Activated CD4-positive, alpha-beta T cell treated with anti-CD3 and anti-CD28 coated beads, Interleukin-2, Interleukin-6, amounts not matched to agents 100 ng/mL and 50 ng/mL, durations not matched to agents 16 hours and 8 hours (primary cell): ENCODE data around the gene CTDP1.
"Not testable (repeated sequence)": the region's sequence is repeated elsewhere in the genome, so short reads cannot be mapped to it uniquely, and the experiment has no call there.

Source experiments
- DNase-seq: peaks from one replicate; pipeline ENCODE4 v3.0.0-alpha.2; 2020

Gene CTDP1

DNA sequence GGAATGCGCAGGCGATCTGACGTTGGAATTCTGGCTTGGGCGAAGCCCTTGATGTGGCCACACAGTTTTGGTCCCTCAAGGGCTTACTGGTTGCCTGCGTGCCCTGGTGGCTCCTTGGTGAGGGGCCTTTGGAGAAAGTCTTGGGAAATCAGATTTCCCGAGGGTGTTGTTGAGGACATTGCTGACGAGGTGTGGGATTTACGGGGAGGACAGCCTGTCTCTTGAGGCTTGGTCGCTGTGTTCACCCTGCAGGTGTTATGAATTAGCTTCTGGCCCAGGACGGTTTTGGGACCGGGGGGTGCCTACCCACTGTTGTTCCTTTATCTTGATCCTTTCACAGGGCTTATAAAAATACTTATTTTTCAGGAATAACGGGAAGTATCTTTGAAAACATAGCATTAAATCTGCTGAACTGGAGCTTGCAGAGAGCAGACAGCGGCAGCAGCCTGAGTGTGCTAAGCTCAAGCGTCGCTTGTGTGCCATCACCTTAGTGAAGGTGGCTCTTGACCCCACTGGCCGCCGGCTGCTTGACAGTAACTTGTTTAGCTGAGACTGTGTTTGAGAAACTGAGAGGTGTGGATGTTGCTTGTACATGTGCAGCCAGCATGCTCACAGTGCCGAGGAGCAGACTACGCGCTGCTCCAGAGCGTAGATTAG lies 4.2 kb downstream of the CTDP1 start:
- DNase-seq: no peak

DNA sequence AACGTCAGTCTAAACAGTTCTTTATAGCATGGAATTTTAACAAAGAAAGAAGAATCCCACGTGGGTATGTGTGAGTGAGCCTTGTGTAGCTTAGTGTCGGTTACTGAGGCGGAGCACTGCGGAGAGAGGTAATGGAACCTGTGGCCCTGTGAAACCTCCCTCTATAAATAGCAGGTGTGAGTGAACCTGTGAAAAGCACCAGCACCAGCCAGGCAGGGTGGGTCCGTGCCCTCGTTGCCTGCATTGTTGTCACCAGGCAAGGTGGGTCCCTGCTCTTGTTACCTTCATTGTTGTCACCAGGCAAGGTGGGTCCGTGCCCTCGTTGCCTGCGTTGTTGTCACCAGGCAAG lies 4.7 kb downstream of the CTDP1 start:
- DNase-seq: no peak

DNA sequence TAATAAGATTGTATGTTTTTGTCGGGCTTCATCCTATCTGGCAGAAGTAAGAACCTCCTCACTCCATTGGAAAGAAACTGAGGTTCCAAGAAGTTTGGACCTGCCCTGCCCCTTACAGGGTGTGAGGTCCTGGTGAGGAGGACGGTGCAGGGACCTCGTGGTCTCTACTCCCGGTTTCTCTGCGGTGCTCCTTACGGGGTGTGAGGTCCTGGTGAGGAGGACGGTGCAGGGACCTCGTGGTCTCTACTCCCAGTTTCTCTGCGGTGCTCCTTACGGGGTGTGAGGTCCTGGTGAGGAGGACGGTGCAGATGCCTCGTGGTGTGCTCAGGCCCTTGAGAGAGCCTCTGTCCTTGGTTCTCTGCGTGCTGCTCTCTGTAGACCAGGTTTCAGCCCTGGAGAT lies 5.2 kb downstream of the CTDP1 start:
- DNase-seq: no peak

DNA sequence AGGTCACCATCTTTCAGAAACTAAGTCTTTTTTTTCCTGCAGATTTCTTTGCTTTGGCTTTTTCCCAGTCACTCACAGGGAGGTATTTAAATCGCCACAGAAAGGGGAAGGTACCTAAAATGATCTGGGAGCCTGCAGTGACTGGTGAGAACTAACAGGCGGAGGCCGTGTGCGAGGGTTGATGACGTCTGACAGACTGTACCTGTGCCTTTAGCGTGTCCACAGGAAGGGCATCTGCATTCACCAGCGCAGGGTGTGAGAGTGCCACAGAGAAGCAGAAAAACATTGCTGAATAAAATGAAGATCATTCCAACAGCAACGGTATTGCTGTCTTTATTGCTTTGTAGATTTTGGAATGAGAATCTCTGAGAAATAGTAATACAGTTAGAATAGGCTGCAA lies 5.7 kb downstream of the CTDP1 start:
- no peak for DNase-seq

DNA sequence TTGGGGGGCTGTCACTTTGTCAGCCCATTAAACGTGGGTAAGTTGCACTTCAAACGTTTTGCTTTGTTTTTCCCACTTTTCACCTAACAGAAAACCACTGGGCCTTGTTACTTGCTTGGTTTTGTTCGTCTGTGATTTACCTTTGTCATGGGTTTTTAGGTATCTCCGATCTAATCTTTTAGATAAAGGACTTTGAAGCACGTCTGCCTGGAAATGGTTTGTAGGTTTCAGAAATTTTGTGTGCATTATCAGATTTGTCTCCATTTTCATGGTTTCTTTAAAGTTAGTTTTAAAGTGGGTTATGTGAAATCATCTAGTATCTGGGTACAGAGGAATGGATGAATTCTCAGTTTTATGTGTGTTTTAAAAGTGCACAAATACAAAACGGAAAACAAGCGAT lies 6.4 kb downstream of the CTDP1 start:
- no peak for DNase-seq

DNA sequence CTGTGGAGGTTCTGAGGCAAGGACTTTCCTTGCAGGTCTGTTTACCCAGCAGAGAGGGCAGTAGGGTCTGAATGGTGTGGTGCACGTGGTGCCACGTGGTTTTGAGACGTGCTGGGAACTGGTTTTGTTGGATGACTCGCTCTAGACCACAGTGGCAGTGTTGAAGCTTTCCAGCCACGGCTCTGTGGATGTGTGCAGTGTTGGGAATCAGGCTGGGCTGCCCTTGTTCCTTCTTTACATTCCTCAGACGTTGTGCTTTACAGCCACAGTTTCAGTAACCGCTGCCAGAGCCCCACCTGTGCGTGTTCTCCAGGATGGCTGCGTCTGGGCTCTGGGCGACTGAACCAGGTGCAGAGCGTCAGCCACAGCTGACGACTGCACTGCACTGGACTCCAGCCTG lies 8.2 kb downstream of the CTDP1 start:
- peak; percentile 35 for DNase-seq

DNA sequence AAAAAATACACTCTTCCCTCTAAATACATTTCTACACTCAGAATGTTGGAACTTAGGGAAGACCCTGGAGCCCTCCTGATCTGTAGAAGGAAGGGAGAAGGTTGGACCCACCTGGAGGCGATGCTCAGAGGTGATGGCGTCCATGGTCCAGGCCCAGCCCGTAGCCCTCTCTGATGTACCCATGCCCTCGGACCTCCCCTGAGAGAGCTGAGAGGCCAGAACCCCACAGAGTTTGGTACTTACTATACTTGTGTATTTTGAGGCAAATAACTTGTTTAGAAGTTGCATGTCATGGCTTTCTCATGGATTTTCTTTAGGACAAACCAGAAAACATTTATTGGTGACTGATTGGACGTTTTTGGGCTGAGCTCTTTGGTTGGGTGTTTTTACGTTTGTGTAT lies 10.5 kb downstream of the CTDP1 start:
- no peak for DNase-seq

DNA sequence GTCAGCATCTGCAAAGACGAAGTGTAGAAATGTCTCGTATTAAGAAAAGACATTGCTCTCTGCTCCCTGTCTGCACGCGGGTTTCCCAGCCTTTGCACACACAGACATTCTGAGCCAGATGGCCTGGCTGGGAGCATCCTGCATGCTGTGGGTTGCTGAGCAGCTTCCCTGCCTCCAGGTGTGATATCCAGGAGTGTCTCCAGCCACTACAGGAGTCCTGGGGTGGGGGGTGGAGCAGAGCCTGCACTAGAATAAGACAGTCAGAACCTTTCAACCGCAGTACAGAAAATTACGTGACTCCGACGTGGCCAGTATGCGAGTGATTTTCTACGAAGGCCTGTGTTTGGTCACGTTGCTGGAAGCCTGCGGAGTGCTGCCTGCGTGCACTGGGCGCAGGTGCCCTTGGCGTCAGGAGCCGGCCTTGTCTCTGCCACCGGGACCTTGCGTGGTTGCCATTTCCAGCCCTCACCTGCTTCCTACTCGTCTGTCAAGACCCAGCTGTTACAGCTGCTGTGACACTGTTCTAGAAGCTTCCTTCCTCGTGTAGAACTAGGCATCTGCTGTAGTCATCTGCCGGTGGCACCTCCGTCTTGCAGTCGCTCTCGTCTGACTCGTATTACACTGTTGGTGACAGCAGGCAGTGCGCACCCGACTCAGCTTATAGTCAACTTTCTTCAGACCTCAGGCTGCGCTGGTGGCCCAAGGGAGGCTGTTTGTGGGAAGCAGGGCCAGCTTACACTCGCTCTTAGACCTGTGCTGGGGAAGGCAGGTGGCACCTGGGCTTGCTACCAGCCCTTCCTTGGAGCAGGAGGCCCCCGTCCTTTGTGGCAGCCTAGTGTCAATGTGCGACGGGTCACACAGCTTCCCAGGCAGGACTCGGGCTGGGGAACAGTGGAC lies 11.2 kb downstream of the CTDP1 start:
- no peak for DNase-seq

DNA sequence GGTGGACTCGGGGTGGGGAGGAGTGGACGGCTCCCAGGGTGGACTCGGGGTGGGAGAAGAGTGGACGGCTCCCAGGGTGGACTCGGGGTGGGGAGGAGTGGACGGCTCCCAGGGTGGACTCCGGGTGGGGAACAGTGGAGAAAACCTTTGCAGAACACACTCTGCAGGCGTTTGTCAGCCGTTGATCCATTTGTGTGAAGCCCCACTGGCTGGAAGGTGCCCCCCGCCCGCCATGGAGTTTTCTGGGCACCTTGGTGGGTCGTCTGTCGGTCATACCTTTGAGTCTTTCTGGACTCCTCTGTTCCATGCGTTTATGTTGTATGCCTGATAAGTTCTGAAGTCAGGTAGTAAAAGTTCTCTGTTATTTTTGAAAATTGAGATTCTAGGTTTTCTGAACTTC lies 12.5 kb downstream of the CTDP1 start:
- DNase-seq: no peak

DNA sequence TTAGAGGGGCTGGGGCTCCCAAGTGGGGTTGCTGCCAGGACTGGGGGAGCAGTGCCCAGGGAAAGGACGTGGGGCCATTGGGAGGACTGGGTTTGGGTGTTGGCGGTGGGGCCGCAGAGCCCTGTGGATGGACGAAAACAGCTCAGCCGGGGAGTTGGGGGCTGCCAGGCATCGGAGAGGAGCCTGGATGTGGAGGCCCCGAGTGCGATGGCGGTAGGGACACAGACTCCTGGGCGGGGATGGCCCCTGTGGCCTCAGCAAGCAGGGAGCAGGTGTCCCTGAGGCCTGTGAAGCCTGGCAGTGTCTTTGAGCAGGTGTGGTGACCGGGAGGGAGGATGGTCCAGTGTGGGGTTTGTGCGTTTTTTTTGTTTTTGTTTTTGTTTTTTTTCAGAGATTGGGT lies 13.3 kb downstream of the CTDP1 start:
- DNase-seq: no peak

DNA sequence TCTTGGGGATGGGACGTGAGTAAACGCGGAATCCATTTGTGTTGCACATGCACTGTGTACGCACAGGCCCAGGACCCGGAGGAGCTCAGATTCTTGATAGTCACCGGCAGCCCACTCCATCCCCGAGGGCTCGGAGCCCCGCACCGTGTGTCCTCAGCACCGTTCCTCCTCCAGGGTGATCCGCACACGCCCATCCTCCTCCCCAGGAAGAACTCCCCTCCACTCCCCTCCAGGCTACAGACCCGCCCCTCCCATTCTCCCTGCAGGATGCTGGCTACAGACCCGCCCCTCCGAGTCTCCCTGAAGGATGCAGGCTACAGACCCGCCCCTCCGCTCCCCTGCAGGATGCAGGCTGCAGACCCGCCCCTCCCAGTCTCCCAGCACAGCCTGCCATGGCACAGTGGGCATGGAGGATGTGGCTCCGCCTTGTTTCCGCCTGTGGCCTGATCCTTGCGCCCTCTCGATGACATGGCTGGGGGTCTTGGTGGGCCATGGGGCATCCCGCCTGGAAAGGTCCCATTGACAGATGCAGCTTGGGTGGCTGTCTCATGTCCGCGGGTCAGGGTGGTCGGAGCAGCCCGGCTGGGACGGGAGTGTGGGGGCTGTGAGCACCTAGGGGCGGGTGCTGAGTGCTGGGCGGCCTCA lies 14.1 kb downstream of the CTDP1 start:
- DNase-seq: no peak

DNA sequence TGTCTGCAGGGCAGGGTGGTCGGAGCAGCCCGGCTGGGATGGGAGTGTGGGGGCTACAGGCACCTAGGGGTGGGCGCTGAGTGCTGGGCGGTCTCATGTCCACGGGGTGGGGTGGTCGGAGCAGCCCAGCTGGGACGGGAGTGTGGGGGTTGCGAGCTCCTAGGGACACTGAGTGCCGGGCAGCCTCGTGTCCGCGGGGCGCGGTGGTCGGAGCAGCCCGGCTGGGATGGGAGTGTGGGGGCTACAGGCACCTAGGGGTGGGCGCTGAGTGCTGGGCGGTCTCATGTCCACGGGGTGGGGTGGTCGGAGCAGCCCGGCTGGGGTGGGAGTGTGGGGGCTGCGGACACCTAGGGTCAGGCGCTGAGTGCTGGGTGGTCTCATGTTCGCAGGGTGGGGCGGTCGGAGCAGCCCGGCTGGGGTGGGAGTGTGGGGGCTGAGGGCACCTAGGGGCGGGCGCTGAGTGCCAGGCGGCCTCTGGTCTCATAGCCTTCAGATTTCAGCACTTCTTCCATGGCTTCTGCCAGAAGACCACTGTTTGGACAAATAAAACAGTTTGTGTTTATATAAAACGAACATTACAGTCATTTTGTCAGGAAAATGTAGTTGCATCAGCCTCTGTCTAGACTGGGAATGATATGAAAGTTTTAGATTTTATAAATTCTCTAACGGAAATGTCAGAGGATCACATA lies 14.7 kb downstream of the CTDP1 start:
- not testable (repeated sequence) for DNase-seq

DNA sequence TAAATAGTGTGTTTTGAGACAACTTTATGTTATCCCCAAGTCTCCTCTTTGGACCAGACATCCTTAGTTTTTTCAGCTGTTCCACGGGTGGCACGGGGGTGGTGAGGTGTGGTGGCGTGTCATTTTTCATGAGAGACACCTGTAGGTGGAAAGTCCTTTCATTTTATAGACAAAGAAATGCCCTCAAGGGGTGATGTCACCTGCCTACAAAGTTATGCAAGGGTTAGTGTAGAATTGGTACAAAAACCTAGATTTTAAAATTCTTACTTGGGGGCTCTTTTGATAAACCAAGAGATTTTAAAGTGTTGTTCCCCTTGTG lies 15.3 kb downstream of the CTDP1 start:
- DNase-seq: no peak

DNA sequence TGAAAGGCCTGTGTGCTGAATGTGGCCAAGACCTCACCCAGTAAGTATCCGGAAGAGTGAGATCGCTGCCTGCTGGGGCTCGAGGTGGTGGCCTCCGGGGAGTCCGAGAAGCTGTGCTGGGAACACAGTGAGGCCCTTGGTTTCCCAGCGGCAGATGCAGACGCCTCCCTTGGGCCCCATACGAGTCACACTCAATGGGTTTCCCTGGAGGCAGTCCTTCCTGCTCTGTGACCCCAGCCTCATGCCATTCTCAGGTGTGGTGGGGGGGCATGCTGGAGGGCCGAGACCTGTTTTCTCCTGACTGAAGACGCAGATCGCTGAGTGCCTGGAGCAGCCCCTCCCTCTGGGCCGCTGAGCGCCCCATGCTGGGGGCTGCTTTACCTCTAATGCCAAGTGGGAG lies 15.7 kb downstream of the CTDP1 start:
- DNase-seq: no peak

DNA sequence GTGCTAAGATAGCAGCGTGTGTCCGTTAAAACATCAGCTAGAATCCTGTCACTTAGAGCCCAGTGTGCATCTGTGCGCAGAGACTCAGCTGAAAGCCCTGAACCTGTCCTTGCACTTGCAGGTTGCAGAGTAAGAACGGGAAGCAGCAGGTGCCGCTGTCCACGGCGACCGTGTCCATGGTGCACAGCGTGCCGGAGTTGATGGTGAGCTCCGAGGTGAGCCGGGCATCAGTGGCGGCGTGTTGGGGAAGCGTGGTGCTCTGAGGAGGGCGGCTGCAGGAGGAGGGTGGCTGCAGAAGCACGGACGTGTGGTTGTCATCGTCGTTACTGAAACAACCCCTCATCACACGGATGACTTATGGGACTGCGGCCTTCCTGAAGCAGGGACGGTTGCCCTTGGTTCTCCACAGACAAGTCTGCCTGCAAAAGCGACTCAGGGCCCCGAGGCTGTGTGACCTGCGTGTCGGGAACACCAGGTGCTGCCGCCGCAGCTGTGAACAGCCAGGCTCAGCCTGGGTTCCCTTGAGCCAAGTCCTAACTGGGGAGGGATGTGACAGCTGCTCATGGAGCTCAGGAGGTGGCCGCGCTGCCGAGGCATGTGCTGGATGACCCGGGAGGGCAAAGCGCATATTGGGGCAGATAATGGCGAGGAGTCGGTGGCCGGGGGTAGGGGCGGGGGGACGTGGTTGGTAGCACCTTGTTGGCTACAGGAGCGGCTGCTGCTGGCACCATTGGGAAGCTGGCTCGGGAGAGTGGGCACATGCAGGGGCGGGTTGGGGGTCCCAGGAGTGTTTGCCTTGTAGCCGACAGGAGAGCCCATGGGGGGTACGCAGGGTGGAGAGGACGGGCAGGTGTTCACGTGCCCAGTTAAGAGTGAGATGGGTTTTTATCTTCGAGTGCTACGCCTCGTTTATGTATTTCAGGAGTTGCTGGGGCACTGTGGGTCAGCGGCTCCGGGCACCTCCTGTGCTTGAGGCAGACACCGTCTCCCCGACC lies 16.6 kb downstream of the CTDP1 start:
- DNase-seq: no peak

DNA sequence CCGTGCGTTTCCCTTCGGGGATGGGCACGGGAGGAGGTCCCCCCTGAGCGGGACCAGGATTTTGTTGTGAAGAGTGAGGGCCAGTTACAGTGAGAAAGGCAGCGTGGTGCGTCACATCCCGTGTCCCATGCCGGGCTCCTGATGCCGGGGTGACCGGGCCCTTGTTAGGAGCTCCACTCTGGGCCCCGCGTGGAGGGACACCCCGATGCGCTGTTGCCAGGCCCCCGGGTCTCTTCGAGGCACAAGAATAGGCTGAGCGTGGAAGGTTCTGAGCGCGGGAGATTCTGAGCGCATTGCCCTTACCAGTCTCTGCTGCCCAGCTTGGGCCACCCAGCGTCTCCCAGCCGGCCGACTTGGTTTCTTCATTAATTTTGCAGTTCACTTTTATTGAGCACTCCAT lies 17.6 kb downstream of the CTDP1 start:
- no peak for DNase-seq

DNA sequence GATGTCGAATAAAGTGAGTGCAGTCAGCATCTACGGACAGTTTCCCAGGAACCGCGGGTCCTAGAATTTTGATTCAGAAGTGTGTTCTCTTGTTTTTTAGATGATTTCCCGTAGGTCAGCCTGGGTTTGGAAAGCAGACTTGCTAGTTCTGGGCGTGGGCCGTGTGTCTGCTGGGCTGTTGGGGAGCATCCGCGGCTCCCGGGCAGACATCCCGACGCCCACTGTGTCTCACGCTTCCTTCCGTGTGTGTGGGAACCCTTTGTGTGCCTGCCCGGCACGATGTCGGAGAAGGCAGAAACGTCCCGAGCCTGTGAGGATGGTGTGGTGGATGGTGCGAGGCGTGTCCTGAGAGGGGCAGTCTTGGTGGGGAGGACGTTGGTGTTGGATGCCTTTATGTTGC lies 18.4 kb downstream of the CTDP1 start:
- DNase-seq: no peak

DNA sequence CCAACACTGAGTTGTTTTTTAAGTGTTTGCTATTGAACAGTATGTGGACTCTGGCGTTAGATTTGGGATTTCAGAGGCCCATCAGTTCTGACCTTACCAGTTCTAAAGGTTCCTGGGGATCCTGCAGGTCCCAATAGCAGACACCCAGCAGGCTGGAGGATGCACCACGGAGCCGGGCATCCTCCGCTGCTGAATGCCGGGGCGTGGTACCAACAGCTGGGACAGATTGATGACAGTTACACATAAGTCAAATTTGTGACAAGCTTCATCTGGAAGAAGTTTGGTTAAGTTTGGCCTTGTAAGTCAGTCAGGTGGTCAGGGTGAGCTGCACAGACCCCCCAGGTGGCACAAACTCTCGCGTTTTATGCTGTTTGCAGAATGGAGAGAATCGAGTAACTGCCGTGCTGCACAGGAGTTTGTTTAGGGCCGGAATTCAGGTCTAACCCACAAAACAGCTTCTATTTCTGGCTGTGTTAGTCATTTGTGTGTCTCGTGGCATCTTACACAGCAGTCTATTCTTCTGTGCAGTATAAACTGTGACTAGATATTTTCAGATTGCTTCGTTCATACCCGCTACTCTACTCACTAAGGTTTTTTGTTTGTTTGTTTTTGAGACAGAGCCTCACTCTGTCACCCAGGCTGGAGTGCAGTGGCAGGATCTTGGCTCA lies 19.2 kb downstream of the CTDP1 start:
- DNase-seq: no peak

DNA sequence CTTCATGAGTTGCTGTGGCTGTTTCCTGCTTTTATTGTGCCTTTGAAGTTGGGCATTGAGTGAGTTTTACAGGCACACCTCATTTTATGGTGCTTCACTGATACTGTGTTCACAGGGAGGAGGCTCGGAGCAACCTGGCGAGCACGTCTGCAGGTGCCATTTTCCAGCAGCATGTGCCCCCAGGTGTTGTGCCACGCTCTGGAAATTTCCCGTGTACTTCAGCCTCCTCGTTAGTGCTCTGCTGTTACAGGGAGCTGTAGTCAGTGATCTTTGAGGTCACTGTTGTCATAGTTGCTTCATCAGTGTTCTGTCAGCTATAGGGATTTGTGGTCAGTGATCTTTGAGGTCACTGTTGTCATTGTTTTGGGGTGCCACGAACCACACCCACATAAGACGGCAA lies 20.1 kb downstream of the CTDP1 start:
- DNase-seq: no peak

DNA sequence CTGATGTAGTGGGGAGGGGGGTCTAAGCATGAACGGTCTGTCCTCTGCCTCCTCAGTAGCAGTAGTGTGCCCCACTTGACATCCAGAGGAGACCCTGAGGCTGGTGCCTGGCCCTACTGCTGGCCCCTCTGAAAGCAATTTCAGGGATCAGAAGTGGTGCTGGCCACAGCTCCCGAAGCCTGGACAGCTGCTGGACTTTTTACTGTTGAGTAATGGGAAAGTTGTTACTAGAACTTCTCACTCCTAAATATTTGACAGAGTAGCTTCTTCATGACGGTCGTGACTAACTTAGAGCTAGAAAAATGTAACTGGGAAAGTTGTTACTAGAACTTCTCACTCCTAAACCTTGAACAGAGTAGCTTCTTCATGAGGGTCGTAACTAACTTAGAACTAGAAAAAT lies 23.3 kb downstream of the CTDP1 start:
- no peak for DNase-seq

DNA sequence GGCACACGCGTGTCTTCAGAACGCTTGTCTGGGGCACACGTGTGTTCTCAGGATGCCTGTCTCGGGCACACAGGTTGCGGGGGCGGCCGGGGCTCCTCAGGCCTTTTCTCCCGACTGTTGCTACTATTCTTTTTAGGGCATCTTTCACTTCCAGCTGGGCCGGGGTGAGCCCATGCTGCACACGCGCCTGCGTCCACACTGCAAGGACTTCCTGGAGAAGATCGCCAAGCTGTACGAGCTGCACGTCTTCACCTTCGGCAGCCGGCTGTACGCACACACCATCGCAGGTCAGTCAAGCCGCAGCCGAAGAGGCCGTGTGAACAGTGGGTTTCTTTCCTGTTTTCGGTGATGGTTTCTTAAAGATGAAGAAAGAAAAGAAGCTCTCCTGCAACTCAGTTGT lies 25.0 kb downstream of the CTDP1 start:
- no peak for DNase-seq

DNA sequence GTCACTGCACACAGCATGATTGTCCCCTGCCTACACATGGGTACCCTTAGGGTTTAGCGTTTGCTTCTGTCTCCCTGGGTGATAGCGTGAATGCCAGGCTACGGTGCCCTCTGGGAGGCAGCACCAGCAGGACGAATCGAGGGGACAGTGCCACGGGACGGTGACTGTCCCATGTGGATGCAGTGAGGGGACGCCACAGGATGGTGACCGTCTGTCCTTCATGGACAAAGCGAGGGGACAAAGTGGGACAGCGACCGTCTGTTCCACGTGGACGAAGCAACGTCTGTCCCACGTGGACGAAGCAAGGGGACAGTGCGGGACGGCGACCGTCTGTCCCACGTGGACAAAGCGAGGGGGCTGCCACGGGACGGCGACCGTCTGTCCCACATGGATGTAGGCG lies 25.7 kb downstream of the CTDP1 start:
- DNase-seq: no peak
